DND-41 (cell line): ENCODE measurements around the gene PLS3.

Experiments used
- CTCF ChIP-seq: IDR thresholded peaks from 2 replicates; pipeline ENCODE4 v1.5.1; 2012; ENCODE audit warnings: borderline replicate concordance, low read length, moderate library complexity, mild to moderate bottlenecking; ENCODE audit not compliant: poor library complexity, severe bottlenecking; ENCODE audit errors: extremely low read depth
- EZH2 ChIP-seq: IDR thresholded peaks from 3 replicates; pipeline ENCODE4 v1.6.1; 2012; ENCODE audit warnings: borderline replicate concordance, low read depth, mild to moderate bottlenecking, moderate library complexity, low read length, inconsistent platforms; ENCODE audit not compliant: severe bottlenecking

- no peak for TF ChIP-seq CTCF
- TF ChIP-seq EZH2 = no peak
Measured at GRCh38 chrX:115571712-115572111, 10.7 kb downstream of the PLS3 start.
